H1 (cell line): Measurements from ENCODE around the gene KCTD21. TPM values are rescaled to one million over a fixed set of nuclear protein-coding genes. Genes with fewer than 3 reads are reported as not detected.

ENCODE experiments used
- CTCF ChIA-PET: fragments of 300-600 bp; sonication (Branson Sonifier 250); formaldehyde crosslinking; loops from one replicate; lab custom pipeline; 2021; ENCODE audit not compliant: partially characterized antibody; lab: Charles Lee
- POLR2A ChIA-PET: fragments of 300-600 bp; sonication (Branson Sonifier 250); formaldehyde crosslinking; loops from one replicate; lab custom pipeline; 2021; ENCODE audit warnings: inconsistent platforms; ENCODE audit not compliant: partially characterized antibody; lab: Charles Lee
- DNase-seq, 2 experiments: peaks; one replicate each; pipeline versions ENCODE4 v3.0.0 to v3.0.0-alpha.2; 2010 to 2022; ENCODE audit warnings: low spot score in 2 of 2, low read depth in 1 of 2, mixed read lengths in 1 of 2
- FAIRE-seq: peaks from 2 replicates; lab custom pipeline; 2011; peaks lifted over from hg19 to GRCh38; lab: Jason Lieb, UNC
- H2AFZ ChIP-seq: 2 replicates; pipeline ENCODE4 v1.8.1; 2012; ENCODE audit warnings: low read length, inconsistent platforms
- H2AK5ac ChIP-seq: 2 replicates; pipeline ENCODE4 v1.6.1; 2013; ENCODE audit warnings: low read depth, low read length
- H2BK120ac ChIP-seq: replicated peaks from 2 replicates; pipeline ENCODE3; 2013; ENCODE audit warnings: low read depth, low read length, inconsistent platforms
- H2BK12ac ChIP-seq: 2 replicates; pipeline ENCODE4 v1.6.1; 2013; ENCODE audit warnings: low read depth, low read length
- H2BK15ac ChIP-seq: 2 replicates; pipeline ENCODE4 v1.6.1; 2013; ENCODE audit warnings: low read length
- H2BK20ac ChIP-seq: 2 replicates; pipeline ENCODE4 v1.6.1; 2013; ENCODE audit warnings: low read length
- H2BK5ac ChIP-seq: 2 replicates; pipeline ENCODE4 v1.6.1; 2013; ENCODE audit warnings: low read depth, low read length
- H3K14ac ChIP-seq: 2 replicates; pipeline ENCODE4 v1.6.1; 2013; ENCODE audit warnings: inconsistent platforms; ENCODE audit not compliant: insufficient read length
- H3K18ac ChIP-seq: 2 replicates; pipeline ENCODE4 v1.6.1; 2013; ENCODE audit warnings: low read length; ENCODE audit errors: extremely low read depth
- H3K23ac ChIP-seq: 2 replicates; pipeline ENCODE4 v1.6.1; 2013; ENCODE audit warnings: inconsistent platforms; ENCODE audit not compliant: insufficient read length
- H3K23me2 ChIP-seq: 2 replicates; pipeline ENCODE4 v1.6.1; 2013; ENCODE audit warnings: low read depth, low read length
- H3K27ac ChIP-seq: 2 replicates; pipeline ENCODE4 v1.6.1; 2011; ENCODE audit warnings: low read depth, low read length, inconsistent platforms
- H3K27me3 ChIP-seq, 4 experiments: replicated peaks in 1 of 4; 1 replicate in 1 of 4; 2 replicates in 3 of 4; pipeline versions ENCODE4 v1.6.1 to v1.8.1; 2011 to 2013; ENCODE audit warnings: low read length in 3 of 4, mild to moderate bottlenecking in 3 of 4, inconsistent platforms in 2 of 4, mixed read lengths in 2 of 4, moderate library complexity in 1 of 4; ENCODE audit not compliant: control insufficient read depth in 3 of 4, insufficient read depth in 3 of 4; ENCODE audit errors: extremely low read depth in 1 of 4
- H3K36me3 ChIP-seq, 4 experiments: 2 replicates each; pipeline versions ENCODE4 v1.6.1 to v1.8.1; 2011 to 2013; ENCODE audit warnings: mild to moderate bottlenecking in 4 of 4, low read length in 3 of 4, moderate library complexity in 2 of 4, control low read depth in 1 of 4, inconsistent platforms in 1 of 4; ENCODE audit not compliant: insufficient read depth in 4 of 4, control insufficient read depth in 2 of 4
- H3K4ac ChIP-seq: replicated peaks from 2 replicates; pipeline ENCODE3; 2013; ENCODE audit warnings: low read length, low read depth, mixed read lengths, inconsistent platforms; ENCODE audit not compliant: insufficient read length
- H3K4me1 ChIP-seq, 4 experiments: replicated peaks in 1 of 4; 1 replicate in 1 of 4; 2 replicates in 3 of 4; pipeline versions ENCODE4 v1.6.1 to v1.8.1; 2011 to 2013; ENCODE audit warnings: low read length in 3 of 4, inconsistent platforms in 2 of 4, mixed read lengths in 1 of 4; ENCODE audit not compliant: insufficient read depth in 4 of 4, control insufficient read depth in 3 of 4
- H3K4me2 ChIP-seq, 2 experiments: 2 replicates each; pipeline versions ENCODE4 v1.6.1 to v1.8.1; 2011 to 2013; ENCODE audit warnings: low read depth in 2 of 2, low read length in 2 of 2, control low read depth in 1 of 2, inconsistent platforms in 1 of 2, mild to moderate bottlenecking in 1 of 2; ENCODE audit not compliant: insufficient read depth in 1 of 2
- H3K4me3 ChIP-seq, 4 experiments: fragments of 200-600, 300-600 bp in 1 of 4; sonication (generic), shearing (Covaris generic), sonication (Bioruptor Twin) in 1 of 4; 2 replicates each; pipeline versions ENCODE4 v1.5.1 to v1.8.1; 2011 to 2016; ENCODE audit warnings: low read length in 4 of 4, low read depth in 3 of 4, control low read depth in 2 of 4, inconsistent platforms in 2 of 4, mild to moderate bottlenecking in 2 of 4, mixed read lengths in 1 of 4, moderate library complexity in 1 of 4; ENCODE audit not compliant: insufficient read depth in 2 of 4; ENCODE audit errors: extremely low read depth in 1 of 4
- H3K56ac ChIP-seq: replicated peaks from 2 replicates; pipeline ENCODE3; 2013; ENCODE audit warnings: low read depth, mild to moderate bottlenecking, mixed read lengths, low read length, inconsistent platforms; ENCODE audit not compliant: insufficient read length
- H3K79me1 ChIP-seq: 2 replicates; pipeline ENCODE4 v1.6.1; 2013; ENCODE audit warnings: low read depth, low read length, control low read depth
- H3K79me2 ChIP-seq, 2 experiments: 2 replicates each; pipeline versions ENCODE4 v1.6.1 to v1.8.1; 2012 to 2013; ENCODE audit warnings: low read length in 2 of 2, mild to moderate bottlenecking in 2 of 2, inconsistent platforms in 1 of 2; ENCODE audit not compliant: insufficient read depth in 2 of 2, control insufficient read depth in 1 of 2
- H3K9ac ChIP-seq, 4 experiments: replicated peaks in 1 of 4; 1 replicate in 1 of 4; 2 replicates in 3 of 4; pipeline versions ENCODE4 v1.6.1 to v1.8.1; 2011 to 2013; ENCODE audit warnings: low read depth in 3 of 4, low read length in 3 of 4, control low read depth in 2 of 4, mild to moderate bottlenecking in 2 of 4, moderate library complexity in 2 of 4, inconsistent platforms in 1 of 4; ENCODE audit errors: extremely low read depth in 1 of 4
- H3K9me3 ChIP-seq, 2 experiments: 2 replicates each; pipeline versions ENCODE4 v1.6.1 to v1.8.1; 2012 to 2013; ENCODE audit warnings: mild to moderate bottlenecking in 2 of 2, moderate library complexity in 2 of 2, control low read depth in 1 of 2, inconsistent platforms in 1 of 2, low read depth in 1 of 2, low read length in 1 of 2, mixed read lengths in 1 of 2; ENCODE audit not compliant: insufficient read depth in 2 of 2
- H4K20me1 ChIP-seq, 2 experiments: replicated peaks in 1 of 2; 2 replicates each; pipeline versions ENCODE3 to v1.8.1; 2011 to 2013; ENCODE audit warnings: inconsistent platforms in 2 of 2, low read length in 2 of 2, mild to moderate bottlenecking in 1 of 2; ENCODE audit not compliant: insufficient read depth in 2 of 2, control insufficient read depth in 1 of 2
- H4K5ac ChIP-seq: 2 replicates; pipeline ENCODE4 v1.6.1; 2013; ENCODE audit warnings: low read length, low read depth, mixed read lengths, inconsistent platforms; ENCODE audit not compliant: insufficient read length
- H4K8ac ChIP-seq: 2 replicates; pipeline ENCODE4 v1.8.0; 2013; ENCODE audit warnings: mild to moderate bottlenecking, moderate library complexity, low read length, inconsistent platforms; ENCODE audit not compliant: insufficient read depth; ENCODE audit errors: extremely low read depth
- H4K91ac ChIP-seq: replicated peaks from 2 replicates; pipeline ENCODE3; 2013; ENCODE audit warnings: low read length, mixed read lengths, inconsistent platforms; ENCODE audit not compliant: insufficient read length
- EP300 ChIP-seq, 2 experiments: IDR thresholded peaks; 1 replicate in 1 of 2; 2 replicates in 1 of 2; pipeline ENCODE4 v1.6.1; 2011 to 2012; ENCODE audit warnings: low read depth in 2 of 2, low read length in 2 of 2, mild to moderate bottlenecking in 2 of 2, borderline replicate concordance in 1 of 2, inconsistent platforms in 1 of 2, moderate library complexity in 1 of 2
- KDM5A ChIP-seq: fragments of 200-600 bp; IDR thresholded peaks from 2 replicates; pipeline ENCODE4 v1.7.1; 2012; ENCODE audit warnings: mild to moderate bottlenecking, low read length, inconsistent platforms, mixed read lengths
- POU5F1 ChIP-seq: IDR thresholded peaks from 2 replicates; pipeline ENCODE4 v1.6.1; 2011; ENCODE audit warnings: low read depth, mild to moderate bottlenecking, low read length, moderate library complexity
- RNF2 ChIP-seq: fragments of 200-900, 300-1000 bp; sonication (generic); IDR thresholded peaks from 2 replicates; pipeline ENCODE4 v1.7.1; 2016; ENCODE audit warnings: borderline replicate concordance, low read depth, mild to moderate bottlenecking, antibody characterized with exemption, low read length; ENCODE audit not compliant: poor library complexity, severe bottlenecking; ENCODE audit errors: missing control alignments
- WGBS, 2 experiments: shearing (Covaris generic) in 1 of 2; methylation state at CpG; one replicate each; pipeline versions ENCODE4 v1.1.6 to v1.1.7; 2013 to 2015; ENCODE audit warnings: low lambda C conversion rate in 2 of 2, mixed read lengths in 2 of 2, inconsistent platforms in 1 of 2, low coverage in 1 of 2, missing lambda C conversion rate in 1 of 2; ENCODE audit not compliant: insufficient replicate concordance in 2 of 2, insufficient coverage in 1 of 2, insufficient read length in 1 of 2; ENCODE audit errors: extremely low coverage in 1 of 2, missing lambda C conversion rate in 1 of 2; 5-methylcytosine and 5-hydroxymethylcytosine counted together
- polyA plus RNA-seq, 7 experiments: library from polyadenylated mRNA; depleted of rRNA in 3 of 7; stranded (reverse) in 5 of 7; unstranded in 2 of 7; fragments of >200 nt in 5 of 7; fragments of 200-250 nt in 2 of 7; gene quantifications; 1 replicate in 5 of 7; 2 replicates in 1 of 7; 4 replicates in 1 of 7; pipeline versions ENCODE4 v1.2.1 to v1.2.3, GENCODE V29; 2011 to 2013; ENCODE audit warnings: missing spikeins in 2 of 7, mixed read lengths in 2 of 7
- total RNA-seq: library from RNA; stranded (reverse); fragmentation: NEBNext Ultra II Directional; extraction: Animal tissue kit (Norgen Biotek cat#: 25700); gene quantifications from 2 replicates; pipeline ENCODE4 v1.2.1, GENCODE V29; 2021

Gene KCTD21
- total and polyA plus RNA-seq, 2 of the 8 experiments (the other 6 are each of a cell fraction or from before 2014, with no cell fraction given) = 3.2 to 4.1 TPM

GRCh38 chr11:78161962-78162371 lies 26.5 kb downstream of the KCTD21 start:
- Histone ChIP-seq H4K91ac (no peak overlapping the region), H2BK120ac (no peak overlapping the region), H2BK20ac (no peak overlapping the region), H3K9me3 (no peaks in the 10 kb centered on the region), H3K18ac (no peak overlapping the region), H3K14ac (no peak overlapping the region), H2BK5ac (no peak overlapping the region), H2BK15ac (no peak overlapping the region), H3K27ac (no peak overlapping the region), H3K4me2 (no peak overlapping the region), H3K23ac (no peak overlapping the region), H4K20me1 (no peaks in the 10 kb centered on the region), H3K56ac (no peak overlapping the region), H3K36me3 (no peaks in the 10 kb centered on the region), H3K9ac (no peak overlapping the region), H2AK5ac (no peak overlapping the region), H4K5ac (no peak overlapping the region), H3K4me1 (no peaks in the 10 kb centered on the region), H2BK12ac (no peak overlapping the region), H3K79me2 (no peaks in the 10 kb centered on the region), H3K27me3 (no peaks in the 10 kb centered on the region), H3K23me2 (no peaks in the 10 kb centered on the region), H3K79me1 (no peaks in the 10 kb centered on the region), H2AFZ (no peak overlapping the region), H4K8ac (no peak overlapping the region), H3K4ac (no peak overlapping the region), H3K4me3 (no peak overlapping the region)
- CTCF ChIA-PET = interaction anchor here (0.6 to 1.2 kb wide), 3 partner anchors 9 to 14 kb away, joined by 3 to 4 read pairs (median 3); no protein-coding TSS in a partner anchor
- POLR2A ChIA-PET = interaction anchor here (1.0 to 1.2 kb wide), 3 partner anchors 10 to 30 kb away, joined by 3 to 4 read pairs (median 3); no protein-coding TSS in a partner anchor
- DNase-seq = no peak
- 92% methylated on average over 5 of the region's 5 CpGs; no CpG with 5 or more reads in 1 of the 2 experiments for WGBS, 2 experiments
- FAIRE-seq = no peak
- TF ChIP-seq POU5F1 = no peak
- no peak for TF ChIP-seq KDM5A
- no peak for TF ChIP-seq EP300 (IDR thresholded peaks at IDR 0.05; ENCODE audit: borderline replicate concordance in 1 of 2, low read depth in 2 of 2, low read length in 2 of 2)
- TF ChIP-seq RNF2 = no peak
